Right kidney (tissue), 9 donors: ENCODE data around the gene NPY2R.
A peak's percentile ranks its signal among the peaks of the same experiment; 100 is the strongest.

Experiments used
- DNase-seq: peaks from one replicate; pipeline ENCODE4 v3.0.0-alpha.2; 2016
- long read RNA-seq, 8 donors: transcript quantifications; one replicate each; lab custom pipeline, GENCODE V29; 2026

Gene NPY2R, protein sequence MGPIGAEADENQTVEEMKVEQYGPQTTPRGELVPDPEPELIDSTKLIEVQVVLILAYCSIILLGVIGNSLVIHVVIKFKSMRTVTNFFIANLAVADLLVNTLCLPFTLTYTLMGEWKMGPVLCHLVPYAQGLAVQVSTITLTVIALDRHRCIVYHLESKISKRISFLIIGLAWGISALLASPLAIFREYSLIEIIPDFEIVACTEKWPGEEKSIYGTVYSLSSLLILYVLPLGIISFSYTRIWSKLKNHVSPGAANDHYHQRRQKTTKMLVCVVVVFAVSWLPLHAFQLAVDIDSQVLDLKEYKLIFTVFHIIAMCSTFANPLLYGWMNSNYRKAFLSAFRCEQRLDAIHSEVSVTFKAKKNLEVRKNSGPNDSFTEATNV
- long read RNA-seq, donor 1, partial matches to known transcripts: 0 of 1 reads
- long read RNA-seq, donor 1, other reads (novel, unspliced or antisense): 0 of 1 reads
- long read RNA-seq, donor 2: 0 reads
- long read RNA-seq, donor 3: 0 reads
- long read RNA-seq, donor 4: 0 reads
- long read RNA-seq, donor 5: 0 reads
- long read RNA-seq, donor 6: 0 reads
- long read RNA-seq, donor 7: 0 reads
- long read RNA-seq, donor 8: 0 reads

DNA sequence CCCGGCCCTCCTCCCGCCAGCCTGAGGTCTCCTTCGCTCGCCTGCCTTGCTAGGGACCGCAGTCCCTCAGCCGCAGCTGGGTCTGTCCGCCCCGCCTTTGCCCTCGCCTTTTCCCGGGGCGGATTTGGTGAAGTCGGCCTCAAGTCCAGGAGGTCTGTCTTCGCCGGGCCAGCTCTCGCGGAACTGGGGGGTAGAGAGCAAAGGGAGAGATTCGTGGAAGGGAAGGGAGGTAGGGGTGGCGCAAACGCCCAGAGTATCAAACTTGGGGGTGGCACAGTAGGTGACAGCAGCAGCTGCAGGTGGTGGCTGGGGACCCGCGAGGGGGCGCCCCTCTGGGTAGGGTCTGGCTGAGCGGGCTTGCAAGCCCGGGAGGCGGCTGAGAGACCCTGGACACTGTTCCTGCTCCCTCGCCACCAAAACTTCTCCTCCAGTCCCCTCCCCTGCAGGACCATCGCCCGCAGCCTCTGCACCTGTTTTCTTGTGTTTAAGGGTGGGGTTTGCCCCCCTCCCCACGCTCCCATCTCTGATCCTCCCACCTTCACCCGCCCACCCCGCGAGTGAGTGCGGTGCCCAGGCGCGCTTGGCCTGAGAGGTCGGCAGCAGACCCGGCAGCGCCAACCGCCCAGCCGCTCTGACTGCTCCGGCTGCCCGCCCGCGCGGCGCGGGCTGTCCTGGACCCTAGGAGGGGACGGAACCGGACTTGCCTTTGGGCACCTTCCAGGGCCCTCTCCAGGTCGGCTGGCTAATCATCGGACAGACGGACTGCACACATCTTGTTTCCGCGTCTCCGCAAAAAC, at the start of gene NPY2R:
NPY2R (plus strand) TSS at position 379 of the 797 bp plus-strand sequence. CDS start 5,304 bp downstream, outside the sequence.
- peak; percentile 71 for DNase-seq

DNA sequence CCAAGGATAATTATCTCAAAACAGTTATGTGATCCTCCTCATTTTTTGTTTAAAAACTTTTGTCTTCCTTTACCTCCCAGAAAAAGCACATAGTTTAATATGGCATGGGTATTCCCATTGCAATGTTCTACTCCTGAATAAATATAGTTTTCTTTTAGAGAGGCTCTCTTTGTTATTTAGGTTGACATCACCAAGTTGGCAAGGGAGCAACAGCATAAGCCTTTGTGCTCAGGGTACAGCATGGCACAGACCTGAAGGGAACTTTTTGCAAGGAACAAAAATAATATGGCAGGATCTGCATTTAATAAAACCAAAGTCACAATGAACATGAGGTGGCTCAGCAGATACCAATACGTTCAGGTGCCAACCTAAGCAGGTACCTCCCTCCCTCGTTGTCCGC, 47.1 kb upstream of the NPY2R start:
- DNase-seq: no peak

DNA sequence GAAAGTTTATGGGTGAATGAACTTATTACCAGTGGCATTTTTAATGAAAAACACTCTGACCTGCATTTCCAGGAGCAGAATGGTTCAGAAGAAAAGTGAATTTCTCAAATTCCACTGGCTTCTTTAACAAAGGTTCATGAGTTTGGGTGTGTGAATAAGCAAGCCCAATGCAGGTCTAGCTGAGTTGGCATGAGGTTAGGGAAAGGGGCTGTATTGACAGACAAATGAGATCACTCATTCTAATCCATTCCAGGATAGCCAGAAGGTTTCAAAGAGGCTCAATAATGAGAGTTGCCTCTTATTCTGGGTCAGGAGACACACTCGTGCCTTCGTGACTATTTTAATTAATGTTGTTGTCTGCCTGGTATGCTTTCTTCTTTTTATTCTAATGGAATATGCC, 43.7 kb upstream of the NPY2R start:
- DNase-seq: no peak

DNA sequence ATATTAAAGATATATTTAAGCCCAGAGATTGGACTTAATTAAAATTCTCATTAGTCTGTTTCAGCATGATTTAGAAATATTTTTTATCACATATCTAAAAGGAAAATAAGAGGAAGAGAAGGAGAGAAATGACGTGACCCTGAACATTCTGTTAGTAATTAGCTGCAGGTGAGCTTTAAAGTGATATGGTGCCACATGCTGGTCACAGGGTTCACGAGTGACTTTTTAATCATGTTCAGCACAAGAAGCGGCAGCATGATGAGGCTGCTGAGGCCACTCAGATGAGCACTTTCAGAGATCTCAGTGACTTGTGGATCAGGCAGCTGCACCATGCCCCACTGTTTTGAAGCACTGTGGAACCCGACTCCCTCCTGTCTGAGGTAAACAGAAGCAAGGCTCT, 37.9 kb upstream of the NPY2R start:
- DNase-seq: no peak

DNA sequence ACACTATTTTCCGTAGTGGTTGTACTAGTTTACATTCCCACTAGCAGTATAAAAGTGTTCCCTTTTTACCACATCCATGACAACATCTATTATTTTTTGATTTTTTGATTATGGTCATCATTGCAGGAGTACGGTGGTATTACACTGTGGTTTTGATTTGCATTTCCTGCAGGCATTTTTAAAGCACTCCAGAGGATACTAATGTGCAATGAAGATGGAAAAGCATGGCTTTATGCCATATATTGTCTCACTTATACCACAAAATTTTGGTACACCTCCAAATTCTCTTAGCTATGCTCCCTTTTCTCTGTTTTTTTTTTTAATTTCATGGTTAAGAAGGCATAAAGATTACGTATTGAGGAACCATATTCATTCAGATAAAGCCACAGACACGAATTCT, 35.1 kb upstream of the NPY2R start:
- no peak for DNase-seq

DNA sequence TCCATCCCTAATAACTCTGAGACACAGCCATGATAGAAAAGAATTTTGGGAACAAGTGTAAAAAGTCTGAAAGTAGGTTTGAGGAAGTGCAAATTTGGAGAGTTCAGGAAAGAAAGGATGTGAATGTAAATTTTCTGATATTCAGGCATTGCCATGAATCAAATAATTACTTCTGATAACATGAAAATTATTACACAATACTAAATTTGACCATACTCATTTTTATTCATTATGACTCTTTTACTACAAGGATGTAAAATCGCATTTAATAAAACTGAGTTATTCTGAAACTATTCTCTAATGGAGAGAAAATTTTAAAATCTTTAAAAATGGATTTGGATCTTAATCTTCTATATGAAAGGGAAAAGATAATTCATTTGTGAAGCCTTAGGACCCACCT, 33.8 kb upstream of the NPY2R start:
- no peak for DNase-seq

DNA sequence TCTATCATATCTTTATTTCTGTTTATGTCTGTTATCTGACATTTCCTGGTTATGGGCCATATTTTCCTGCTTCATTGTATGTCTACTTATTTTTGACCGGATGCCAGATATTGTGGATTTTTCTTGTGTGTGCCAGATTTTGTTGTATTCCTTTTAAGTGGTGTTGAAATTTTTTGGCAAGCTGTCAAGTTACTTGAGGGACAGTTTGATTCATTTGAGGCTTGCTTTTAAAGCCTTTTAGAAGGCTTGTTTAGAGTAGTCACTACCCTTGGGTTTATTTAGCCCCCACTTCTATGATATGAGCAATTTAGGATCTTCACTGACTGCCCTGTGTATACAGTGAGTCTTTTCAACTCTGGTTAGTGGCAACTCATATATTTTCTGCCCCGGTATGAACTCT, 29.2 kb upstream of the NPY2R start:
- DNase-seq: no peak

DNA sequence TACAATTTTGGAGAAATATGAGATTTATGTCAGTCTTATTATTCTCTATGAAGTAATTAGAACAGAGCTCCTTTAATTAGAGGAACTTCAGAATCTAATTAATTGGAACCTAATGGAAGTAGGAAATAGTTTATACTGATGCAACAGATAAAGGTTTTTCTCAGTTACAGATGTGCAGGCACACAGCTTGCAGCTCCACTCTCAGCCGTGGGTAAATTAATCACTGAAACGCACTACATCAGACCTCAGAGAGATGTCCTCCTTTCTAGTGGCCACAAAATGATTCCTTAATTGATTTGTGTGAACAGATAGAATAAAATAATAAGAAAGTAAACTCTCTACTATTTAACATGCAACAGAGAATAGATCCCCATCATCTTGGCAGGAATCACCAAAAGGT, 21.5 kb upstream of the NPY2R start:
- DNase-seq: no peak

DNA sequence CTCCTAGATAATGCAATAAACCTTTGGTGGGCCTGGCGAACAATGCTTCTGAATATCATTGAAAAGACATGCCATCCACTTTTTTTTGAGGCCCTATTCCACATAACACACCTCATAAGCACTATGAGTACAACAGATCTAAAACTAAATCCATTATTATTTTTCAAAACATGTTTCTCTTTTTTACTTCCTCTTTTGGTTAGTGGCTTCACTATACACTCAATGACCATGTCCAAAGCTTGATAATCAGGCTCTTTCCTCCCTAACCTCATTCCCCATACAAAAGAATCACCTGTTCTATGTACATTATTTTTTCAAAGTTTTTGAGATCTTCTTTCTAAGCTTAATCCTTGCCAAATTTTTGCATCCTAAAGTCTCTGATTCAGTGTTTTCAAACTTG, 20.4 kb upstream of the NPY2R start:
- no peak for DNase-seq

DNA sequence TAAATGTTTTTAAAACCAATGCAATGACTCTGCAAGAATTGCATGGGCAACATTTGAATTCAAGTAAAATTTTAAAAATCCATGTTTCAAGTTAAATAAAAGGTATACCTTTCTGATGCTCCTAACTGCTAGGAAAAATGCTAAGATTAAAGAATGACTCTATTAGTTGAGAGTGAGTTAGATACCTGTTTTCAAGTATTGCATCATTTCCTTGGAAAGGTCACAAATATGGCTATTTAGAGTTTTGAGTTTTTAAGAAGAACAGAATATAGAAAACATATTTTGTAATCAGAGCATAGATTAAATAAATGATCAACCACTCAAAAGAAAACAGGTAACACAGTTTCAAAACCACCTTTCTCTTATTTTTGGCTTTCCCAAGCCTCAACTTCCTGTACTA, 18.3 kb upstream of the NPY2R start:
- DNase-seq: no peak

DNA sequence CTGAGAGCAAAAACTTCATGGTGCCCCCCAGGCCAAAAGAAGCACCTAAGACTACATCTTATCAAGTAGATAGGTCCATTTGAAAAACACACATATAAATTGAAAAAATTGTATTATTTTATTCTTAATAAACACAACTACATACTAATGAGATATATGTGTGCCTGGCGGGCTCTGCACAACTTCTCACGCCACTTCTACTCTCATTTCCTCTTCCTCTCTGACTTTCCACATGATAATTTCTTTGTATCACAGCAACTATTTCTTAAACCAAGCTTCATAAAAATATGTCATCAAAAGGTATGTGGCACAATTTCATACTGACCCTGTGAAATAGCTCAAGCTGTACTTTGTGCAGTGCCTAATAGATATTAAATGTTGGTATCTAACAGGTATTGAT, 10.7 kb upstream of the NPY2R start:
- no peak for DNase-seq

DNA sequence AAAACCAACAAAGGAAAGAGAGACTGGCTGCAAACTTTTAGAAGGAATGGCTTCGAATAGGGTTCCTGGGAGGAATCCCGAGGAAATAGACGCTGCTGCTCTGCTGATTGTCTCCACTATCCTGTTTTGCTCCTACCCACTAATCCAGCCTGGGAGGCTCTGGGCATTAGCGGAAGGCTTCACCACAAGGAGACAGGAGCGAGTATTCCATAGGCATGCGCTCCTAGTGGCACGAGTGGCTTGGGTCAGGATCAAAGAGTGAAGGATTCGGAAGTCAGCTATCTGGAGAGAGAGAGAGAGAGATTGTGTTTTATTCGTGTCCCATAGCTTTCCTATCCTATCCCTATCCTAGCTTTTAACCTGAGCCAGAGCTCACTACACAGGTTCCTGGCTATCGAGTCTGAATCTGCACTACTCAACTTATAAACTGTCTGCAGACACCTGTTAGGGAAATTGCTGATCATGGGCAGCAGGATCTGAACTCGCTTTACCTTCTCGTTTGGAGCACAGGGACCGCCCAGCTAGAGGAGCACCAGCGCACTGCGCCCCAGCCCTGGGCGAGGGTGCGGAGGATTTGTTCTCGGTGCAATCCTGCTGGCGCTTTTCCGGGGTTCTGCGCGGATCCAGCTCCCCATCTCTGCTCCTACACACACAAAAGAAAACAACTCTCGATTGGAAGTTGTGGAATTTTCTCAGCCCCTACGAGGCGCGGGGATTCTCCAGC, 740 bp upstream of the NPY2R start:
- DNase-seq: no peak

DNA sequence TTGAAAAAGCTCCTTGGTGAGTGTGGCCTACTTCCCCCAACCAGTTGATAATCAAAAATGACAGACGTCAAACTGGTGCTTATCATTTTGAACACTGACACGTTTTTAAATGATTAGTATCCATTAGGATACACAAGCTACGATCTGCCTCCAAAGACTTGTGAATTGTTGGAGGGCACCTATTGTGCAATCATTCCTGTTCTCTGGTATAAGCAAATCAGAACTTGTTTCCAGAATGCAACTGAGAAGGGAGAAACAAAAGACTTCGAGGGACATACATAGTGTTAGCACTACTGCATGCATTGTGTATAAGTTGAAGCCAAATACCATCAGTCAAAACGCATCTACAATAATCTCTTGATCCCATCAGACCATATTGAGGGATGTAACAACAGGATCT, 11.6 kb downstream of the NPY2R start:
- no peak for DNase-seq

DNA sequence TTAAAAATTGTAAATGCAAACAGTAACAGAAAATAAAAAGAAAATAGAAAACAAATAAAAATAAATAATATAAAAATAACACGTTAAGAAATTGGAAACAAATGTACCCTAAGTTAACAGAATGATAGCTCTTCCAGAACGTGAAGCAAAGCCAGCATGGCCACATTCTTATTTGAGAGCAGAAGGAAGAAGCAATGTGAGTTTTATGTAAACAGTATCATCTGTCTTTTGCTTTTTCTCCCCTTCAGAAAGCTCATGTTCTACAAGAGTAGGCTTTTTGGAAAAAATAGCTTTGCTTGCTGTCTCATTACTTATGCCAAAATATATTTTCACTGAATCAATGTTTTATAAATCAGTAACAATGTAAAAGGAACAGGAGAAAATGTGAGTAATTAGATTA, 18.7 kb downstream of the NPY2R start:
- no peak for DNase-seq

DNA sequence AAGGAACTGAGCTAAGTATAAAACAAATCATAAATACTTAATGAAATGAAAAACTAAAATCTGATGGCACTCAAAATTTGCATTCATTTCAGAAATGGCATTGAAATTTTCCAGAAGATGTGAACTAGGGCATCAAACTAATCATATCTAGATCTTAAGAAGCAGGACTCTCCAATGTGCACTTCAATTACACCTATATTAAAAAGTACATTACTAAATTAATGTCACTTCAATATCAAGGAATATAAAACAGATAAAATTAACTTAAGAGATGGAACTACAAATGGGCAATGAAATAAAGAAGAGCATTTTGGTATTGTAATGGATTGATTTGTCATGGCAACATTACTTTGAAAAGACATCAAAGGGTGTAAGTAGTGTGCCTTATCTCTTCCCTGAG, 20.3 kb downstream of the NPY2R start:
- DNase-seq: no peak

DNA sequence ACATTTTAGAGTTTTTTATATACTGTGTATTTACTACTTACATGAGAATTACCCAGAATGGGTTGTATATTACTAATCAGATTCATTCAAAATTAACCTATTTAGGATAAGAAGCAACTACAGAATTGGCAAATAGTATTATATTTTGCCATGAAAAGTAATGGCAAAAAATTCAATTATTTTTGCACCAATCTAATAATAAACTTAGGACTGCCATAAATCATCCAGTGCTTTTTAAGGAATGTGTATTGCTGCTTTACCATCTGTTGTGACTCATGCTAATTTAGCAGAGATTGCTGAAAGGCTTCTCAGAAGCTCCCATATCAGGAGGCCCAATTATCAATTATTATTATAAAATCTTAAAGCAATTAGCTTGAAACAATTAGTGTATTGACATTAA, 24.0 kb downstream of the NPY2R start:
- no peak for DNase-seq

DNA sequence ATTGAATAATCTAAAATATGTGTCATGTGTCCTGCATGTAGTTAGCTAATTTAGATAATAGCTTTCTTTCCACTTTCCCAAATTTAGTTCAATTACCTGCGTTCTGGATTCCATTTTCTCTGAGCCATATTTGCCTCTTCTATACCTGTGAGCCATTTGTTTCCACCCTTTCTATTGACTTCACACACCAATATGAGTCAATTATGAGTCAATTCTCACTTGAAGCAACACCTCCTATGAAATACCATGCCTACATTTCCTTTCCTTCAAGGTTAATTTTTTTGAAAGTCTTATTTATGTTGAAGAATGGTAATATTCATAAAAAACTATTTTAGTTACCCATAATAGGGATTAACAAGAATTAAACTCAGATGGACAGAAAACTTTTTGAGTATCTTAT, 25.8 kb downstream of the NPY2R start:
- no peak for DNase-seq

DNA sequence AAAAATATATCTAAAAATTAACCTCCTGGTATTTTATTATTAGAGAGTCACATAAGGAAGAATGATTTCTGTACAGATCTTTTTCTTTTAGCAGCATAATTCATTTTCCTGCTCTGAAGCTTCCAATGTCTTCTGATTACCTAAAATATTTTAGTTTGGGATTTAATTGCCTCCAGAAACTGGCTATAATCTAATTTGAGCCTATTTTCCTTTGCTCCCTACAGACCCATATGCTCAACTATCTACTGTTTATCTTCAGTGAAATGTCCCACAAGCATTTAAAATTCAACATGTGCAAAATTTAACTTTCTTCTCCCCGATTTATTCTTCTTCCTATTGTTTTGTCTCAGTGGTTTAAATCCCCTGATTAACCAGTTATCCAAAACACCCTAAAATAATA, 29.1 kb downstream of the NPY2R start:
- DNase-seq: no peak

DNA sequence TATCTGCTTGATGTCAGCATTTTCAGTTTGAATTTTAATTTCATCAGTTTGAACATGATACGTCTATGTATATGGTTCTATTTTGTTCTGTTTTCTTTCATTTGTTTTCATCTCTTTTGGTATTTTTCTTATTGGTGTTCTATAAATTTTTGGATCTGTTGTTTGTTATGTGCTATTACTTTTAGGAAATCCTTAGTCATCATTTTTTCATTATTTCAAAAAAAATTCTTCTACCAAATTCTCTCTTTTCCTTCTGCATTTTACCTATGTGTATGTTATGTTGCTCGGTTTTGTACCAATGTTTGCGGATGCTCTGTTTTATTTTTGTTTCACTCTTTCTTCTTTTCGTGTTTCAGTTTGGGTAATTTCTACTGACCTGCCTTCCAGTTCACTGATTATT, 32.8 kb downstream of the NPY2R start:
- no peak for DNase-seq

DNA sequence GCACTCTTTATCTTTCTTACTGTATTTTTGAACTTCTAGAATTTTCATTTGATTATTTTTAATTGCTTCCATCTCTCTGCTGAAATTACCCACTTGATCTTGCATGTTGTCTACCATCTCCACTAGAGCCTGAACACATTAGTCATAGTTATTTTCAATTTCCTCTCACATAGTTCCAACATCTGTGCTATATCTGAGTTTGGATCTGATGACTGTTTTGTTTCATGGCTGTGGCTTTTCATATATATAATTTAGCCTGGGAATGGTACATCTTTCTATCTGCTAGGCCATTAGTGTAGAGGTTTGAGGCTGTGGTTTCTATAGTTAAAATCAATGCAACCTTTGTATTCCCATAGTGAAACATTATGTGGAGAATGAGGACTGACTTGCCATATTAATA, 33.2 kb downstream of the NPY2R start:
- no peak for DNase-seq

DNA sequence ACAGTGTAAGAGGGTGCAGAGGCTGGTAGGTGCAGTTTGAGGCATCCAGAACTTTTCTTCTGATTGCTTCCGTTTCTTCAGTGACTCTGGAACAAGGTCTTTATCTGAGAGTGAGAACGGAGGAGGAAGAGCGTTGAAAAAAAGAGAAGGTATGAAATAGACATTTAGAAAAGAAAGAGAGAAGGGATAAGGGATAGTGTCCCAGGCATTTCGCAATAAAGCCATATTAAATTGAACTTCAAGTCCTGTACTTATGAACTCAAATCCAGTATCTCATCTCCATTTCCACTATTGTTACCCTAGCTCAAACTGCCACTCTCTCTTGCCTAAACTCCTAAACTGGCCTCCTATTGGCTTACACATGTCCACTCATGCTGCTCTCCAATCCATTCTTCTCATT, 36.7 kb downstream of the NPY2R start:
- DNase-seq: no peak

DNA sequence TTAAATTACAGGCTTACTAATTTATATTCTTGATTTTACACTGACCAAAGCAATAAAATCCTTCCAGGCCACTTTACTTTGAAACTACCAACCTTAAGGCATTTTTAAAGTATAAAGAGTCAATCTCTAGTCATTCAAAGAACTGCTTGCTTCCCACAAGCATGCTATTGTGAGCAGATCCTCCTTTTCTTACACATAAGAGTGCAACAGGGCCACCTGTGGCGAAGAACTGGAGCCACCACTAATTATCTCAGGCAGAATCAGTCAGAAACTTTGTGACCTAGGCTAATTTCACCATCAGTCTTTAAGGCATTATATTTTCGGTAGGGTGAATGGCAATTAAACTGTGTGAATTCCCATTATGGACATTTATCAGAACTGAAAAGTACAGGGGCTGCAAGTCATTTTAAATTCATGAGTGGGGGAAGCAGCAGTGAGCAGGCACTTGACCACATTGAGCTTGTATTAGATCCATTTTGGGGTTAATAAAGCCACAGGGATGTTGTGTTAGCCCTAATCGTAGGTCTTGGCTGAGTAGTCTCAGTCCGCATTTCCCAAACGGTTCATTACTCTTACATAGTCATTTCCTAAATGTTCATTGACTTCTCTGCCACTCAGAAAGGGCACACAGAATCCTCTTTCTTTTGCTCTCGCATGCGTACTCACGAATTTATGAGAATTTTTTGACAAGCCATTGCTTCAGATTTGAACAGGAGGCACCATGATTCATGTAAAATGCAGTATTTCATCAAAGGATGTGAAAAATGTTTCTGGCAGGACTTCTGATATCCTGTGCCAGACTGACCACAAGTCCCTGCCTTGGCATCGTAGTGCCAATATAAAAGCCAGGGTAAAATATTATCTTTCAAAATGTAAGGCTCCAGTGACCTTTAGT, 39.8 kb downstream of the NPY2R start:
- DNase-seq: no peak
